HEK293T (cell line): ENCODE data around the gene VANGL2.

ENCODE experiments used
- CTCF ChIA-PET: fragments of 350-600 bp; formaldehyde crosslinking; extraction: SDS; loops from one replicate; lab custom pipeline; 2021; ENCODE audit warnings: antibody characterized with exemption, inconsistent platforms; lab: Yijun Ruan, JAX
- POLR2A ChIA-PET: fragments of 350-600 bp; formaldehyde crosslinking; extraction: SDS; loops from one replicate; lab custom pipeline; 2020; ENCODE audit warnings: antibody characterized with exemption, inconsistent platforms; lab: Yijun Ruan, JAX
- DNase-seq: peaks from one replicate; pipeline ENCODE4 v3.0.0; 2012; ENCODE audit warnings: mixed read lengths; ENCODE audit errors: extremely low spot score
- ARNT ChIP-seq: fragments of 450-650 bp; IDR thresholded peaks from 2 replicates; pipeline ENCODE4 v1.6.1; 2017; ENCODE audit warnings: mild to moderate bottlenecking
- BHLHE40 ChIP-seq: fragments of 450-650 bp; IDR thresholded peaks from 2 replicates; pipeline ENCODE4 v1.6.1; 2016; ENCODE audit warnings: mild to moderate bottlenecking, moderate library complexity, borderline replicate concordance
- CTBP1 ChIP-seq: fragments of 450-650 bp; IDR thresholded peaks from 2 replicates; pipeline ENCODE4 v1.6.1; 2016; ENCODE audit warnings: borderline replicate concordance
- ELF4 ChIP-seq: fragments of 450-650 bp; IDR thresholded peaks from 2 replicates; pipeline ENCODE4 v1.6.1; 2017; ENCODE audit warnings: antibody characterized with exemption
- FOXA1 ChIP-seq: fragments of 450-650 bp; IDR thresholded peaks from 2 replicates; pipeline ENCODE4 v1.6.1; 2016; ENCODE audit warnings: mild to moderate bottlenecking
- FOXK2 ChIP-seq: fragments of 450-650 bp; IDR thresholded peaks from 2 replicates; pipeline ENCODE4 v1.6.1; 2016; ENCODE audit warnings: mild to moderate bottlenecking
- FOXM1 ChIP-seq: fragments of 450-650 bp; IDR thresholded peaks from 2 replicates; pipeline ENCODE4 v1.6.1; 2017; ENCODE audit warnings: mild to moderate bottlenecking, borderline replicate concordance
- HDGF ChIP-seq: fragments of 450-650 bp; IDR thresholded peaks from 2 replicates; pipeline ENCODE4 v1.6.1; 2017; ENCODE audit warnings: antibody characterized with exemption, borderline replicate concordance
- L3MBTL2 ChIP-seq: fragments of 450-650 bp; conservative IDR thresholded peaks from 2 replicates; pipeline ENCODE4 v1.6.1; 2016; ENCODE audit warnings: mild to moderate bottlenecking
- LEF1 ChIP-seq: fragments of 450-650 bp; IDR thresholded peaks from 2 replicates; pipeline ENCODE4 v1.6.1; 2017; ENCODE audit warnings: mild to moderate bottlenecking, borderline replicate concordance
- NFRKB ChIP-seq: fragments of 450-650 bp; IDR thresholded peaks from 2 replicates; pipeline ENCODE4 v1.6.1; 2016; ENCODE audit warnings: mild to moderate bottlenecking, moderate library complexity
- PKNOX1 ChIP-seq: fragments of 450-650 bp; IDR thresholded peaks from 2 replicates; pipeline ENCODE4 v1.6.1; 2016
- SP1 ChIP-seq: fragments of 450-650 bp; IDR thresholded peaks from 2 replicates; pipeline ENCODE4 v1.6.1; 2017
- SUZ12 ChIP-seq: fragments of 450-650 bp; IDR thresholded peaks from 2 replicates; pipeline ENCODE4 v1.6.1; 2016; ENCODE audit warnings: mild to moderate bottlenecking
- TARDBP ChIP-seq: fragments of 450-650 bp; IDR thresholded peaks from 2 replicates; pipeline ENCODE4 v1.6.1; 2016
- ZNF384 ChIP-seq: fragments of 450-650 bp; IDR thresholded peaks from 2 replicates; pipeline ENCODE4 v1.6.1; 2016

The VANGL2 gene

GRCh38 chr1:160431571-160431970 lies 31.2 kb downstream of the VANGL2 start:
- no peak for TF ChIP-seq TARDBP
- no peak for TF ChIP-seq FOXA1
- no peak for TF ChIP-seq NFRKB
- TF ChIP-seq PKNOX1, result no peak
- TF ChIP-seq BHLHE40, result no peak
- no peak for TF ChIP-seq CTBP1
- no peak for TF ChIP-seq SP1
- no peak for TF ChIP-seq SUZ12
- no peak for TF ChIP-seq L3MBTL2
- no peak for TF ChIP-seq ARNT
- no peak for TF ChIP-seq ZNF384
- TF ChIP-seq HDGF, result no peak
- no peak for TF ChIP-seq ELF4
- TF ChIP-seq LEF1, result no peak
- TF ChIP-seq FOXK2, result no peak
- TF ChIP-seq FOXM1, result no peak
- POLR2A ChIA-PET, result no interaction called here
- CTCF ChIA-PET, result no interaction called here

GRCh38 chr1:160432371-160432786 lies 32.0 kb downstream of the VANGL2 start:
- ChIA-PET POLR2A (no interaction called here), CTCF (no interaction called here)
- TF ChIP-seq PKNOX1 (no peak), SUZ12 (no peak), BHLHE40 (no peak), ELF4 (no peak), TARDBP (no peak), FOXA1 (no peak), ARNT (no peak), FOXK2 (no peak), NFRKB (no peak)
- DNase-seq, result no peak

More at GRCh38 chr1:160431571-160431970, 31.2 kb downstream of the VANGL2 start:
- DNase-seq, result no peak

GRCh38 chr1:160436966-160437365 lies 36.6 kb downstream of the VANGL2 start:
- CTCF ChIA-PET, result no interaction called here
- TF ChIP-seq ZNF384 (no peak), BHLHE40 (no peak), ELF4 (no peak), NFRKB (no peak), FOXA1 (no peak), ARNT (no peak), LEF1 (no peak), FOXK2 (no peak), FOXM1 (no peak), L3MBTL2 (no peak), SUZ12 (no peak), HDGF (no peak), SP1 (no peak), PKNOX1 (no peak), TARDBP (no peak)
- DNase-seq, result no peak
- POLR2A ChIA-PET, result no interaction called here

GRCh38 chr1:160437432-160438316 lies 37.3 kb downstream of the VANGL2 start:
- no peak for DNase-seq
- ChIA-PET CTCF (no interaction called here), POLR2A (no interaction called here)
- TF ChIP-seq LEF1 (no peak), PKNOX1 (no peak), TARDBP (no peak), FOXA1 (no peak)

GRCh38 chr1:160438317-160438918 lies 38.1 kb downstream of the VANGL2 start:
- no peak for DNase-seq
- CTCF ChIA-PET, result no interaction called here

More at GRCh38 chr1:160438317-160438918, 38.1 kb downstream of the VANGL2 start:
- TF ChIP-seq TARDBP (no peak), SUZ12 (no peak), ARNT (no peak), L3MBTL2 (no peak), SP1 (no peak), CTBP1 (no peak), PKNOX1 (no peak), NFRKB (no peak), ZNF384 (no peak), LEF1 (no peak), FOXA1 (no peak), ELF4 (no peak), FOXM1 (no peak), BHLHE40 (no peak), FOXK2 (no peak)
- POLR2A ChIA-PET, result no interaction called here
